Activated CD8-positive, alpha-beta memory T cell treated with anti-CD3 and anti-CD28 coated beads for 1 hour (primary cell): ENCODE results near the gene ASB3.
"Not testable (repeated sequence)": the region's sequence is repeated elsewhere in the genome, so short reads cannot be mapped to it uniquely, and the experiment has no call there.

Source experiments
- DNase-seq, 2 donors: peaks; one replicate each; pipeline ENCODE4 v3.0.0-alpha.2; 2020; ENCODE audit warnings: low read depth in 1 of 2; ENCODE audit errors: extremely low read depth in 1 of 2

Gene ASB3

GRCh38 chr2:53744395-53745065, 42.2 kb downstream of the ASB3 start:
- DNase-seq, result no peak

- no peak for DNase-seq
These were observed 46.6 kb downstream of the ASB3 start for GRCh38 chr2:53740170-53740569.

GRCh38 chr2:53739032-53739431, 47.7 kb downstream of the ASB3 start:
- DNase-seq, result no peak

GRCh38 chr2:53737091-53737490, 49.7 kb downstream of the ASB3 start:
- DNase-seq, result no peak

- DNase-seq, result no peak
These were observed 57.5 kb downstream of the ASB3 start for GRCh38 chr2:53729143-53729762.

- no peak for DNase-seq
These were observed 58.8 kb downstream of the ASB3 start for GRCh38 chr2:53727921-53728320.

GRCh38 chr2:53725662-53726061, 61.1 kb downstream of the ASB3 start:
- DNase-seq, result no peak

GRCh38 chr2:53724536-53724935, 62.2 kb downstream of the ASB3 start:
- no peak for DNase-seq

- not testable (repeated sequence) for DNase-seq
These were observed 65.8 kb downstream of the ASB3 start for GRCh38 chr2:53720944-53721343.

- no peak for DNase-seq
These were observed 71.2 kb downstream of the ASB3 start for GRCh38 chr2:53715568-53715967.

- no peak for DNase-seq
These were observed 75.4 kb downstream of the ASB3 start for GRCh38 chr2:53711271-53711780.

- no peak for DNase-seq
These were observed 77.8 kb downstream of the ASB3 start for GRCh38 chr2:53708988-53709387.

- no peak for DNase-seq
These were observed 85.5 kb downstream of the ASB3 start for GRCh38 chr2:53701221-53701620.

GRCh38 chr2:53697686-53698085, 89.1 kb downstream of the ASB3 start:
- DNase-seq, result no peak

GRCh38 chr2:53697092-53697491, 89.7 kb downstream of the ASB3 start:
- DNase-seq, result no peak

GRCh38 chr2:53695575-53695974, 91.2 kb downstream of the ASB3 start:
- no peak for DNase-seq

GRCh38 chr2:53694096-53694771, 92.5 kb downstream of the ASB3 start:
- DNase-seq, result no peak

GRCh38 chr2:53690876-53691275, 95.9 kb downstream of the ASB3 start:
- DNase-seq, result no peak

- DNase-seq, result no peak
These were observed 113.8 kb downstream of the ASB3 start for GRCh38 chr2:53672881-53673522.

GRCh38 chr2:53670331-53670730, 116.4 kb downstream of the ASB3 start:
- no peak for DNase-seq

- DNase-seq, result no peak
These were observed 118.1 kb downstream of the ASB3 start for GRCh38 chr2:53668624-53669026.
